Heart right ventricle (tissue), 16 donors: ENCODE measurements around the gene PNLIPRP2. TPM values are rescaled to one million over a fixed set of nuclear protein-coding genes. Genes with fewer than 3 reads are reported as not detected.

ENCODE experiments used
- ATAC-seq, 8 donors: fragments of 200-7000 bp; cut with Tn5 transposase; one replicate each; pipeline ENCODE4 v1.9.1; 2020; ENCODE audit warnings: mild to moderate bottlenecking in 8 of 8, moderate library complexity in 8 of 8, moderate number of reproducible peaks in 1 of 8
- DNase-seq, 2 donors: peaks; one replicate each; pipeline ENCODE4 v3.0.0-alpha.2; 2020
- H3K27ac ChIP-seq, 10 donors: fragments of 200-600 bp; sonication (generic) in 2 of 10; one replicate each; pipeline versions ENCODE4 v1.5.0 to v1.8.0; 2020 to 2022; ENCODE audit warnings: mild to moderate bottlenecking in 3 of 10
- H3K27me3 ChIP-seq, 7 donors: fragments of 200-600 bp; one replicate each; pipeline ENCODE4 v1.8.0; 2021 to 2022; ENCODE audit warnings: mild to moderate bottlenecking in 2 of 7
- H3K36me3 ChIP-seq, 9 donors: fragments of 200-600 bp; sonication (generic) in 1 of 9; one replicate each; pipeline versions ENCODE4 v1.5.0 to v1.8.0; 2020 to 2022; ENCODE audit warnings: mild to moderate bottlenecking in 2 of 9
- H3K4me1 ChIP-seq, 9 donors: fragments of 200-600 bp; sonication (generic) in 1 of 9; one replicate each; pipeline versions ENCODE4 v1.5.0 to v1.8.0; 2020 to 2022; ENCODE audit warnings: mild to moderate bottlenecking in 4 of 9
- H3K4me3 ChIP-seq, 10 donors: fragments of 200-600 bp; sonication (generic) in 2 of 10; one replicate each; pipeline versions ENCODE4 v1.5.0 to v1.8.0; 2020 to 2022; ENCODE audit warnings: mild to moderate bottlenecking in 7 of 10, moderate library complexity in 2 of 10
- H3K9me3 ChIP-seq, 11 donors: fragments of 200-600 bp in 10 of 11; sonication (generic) in 2 of 11; one replicate each; pipeline versions ENCODE4 v1.5.0 to v1.8.0; 2013 to 2022; ENCODE audit warnings: mild to moderate bottlenecking in 2 of 11, control low read depth in 1 of 11, moderate library complexity in 1 of 11
- WGBS, 2 donors: extraction: QIAGEN DNeasy Blood & Tissue Kit; methylation state at CpG; one replicate each; pipeline ENCODE4 v1.1.7; 2013; ENCODE audit warnings: inconsistent platforms in 1 of 2; 5-methylcytosine and 5-hydroxymethylcytosine counted together
- intact Hi-C, 10 donors: fragments of 100-400 bp; cut with DNase I; formaldehyde crosslinking; loops; one replicate each; pipeline versions ENCODE4 v1.11.1 to v1.14.2; 2022
- polyA plus RNA-seq, 2 donors: library from polyadenylated mRNA; stranded (reverse); fragments of 200-250 nt; gene quantifications; one replicate each; pipeline ENCODE4 v1.2.3, GENCODE V29; 2013
- total RNA-seq, 10 donors: library from RNA; stranded (reverse); fragmentation: NEBNext Ultra II Directional in 3 of 10; extraction: Animal tissue kit (Norgen Biotek cat#: 25700) in 3 of 10; gene quantifications; one replicate each; pipeline versions ENCODE4 v1.2.1 to v1.2.4, GENCODE V29; 2021 to 2023
- TF ChIP-seq, protein P1 (sequence below), 9 donors: fragments of 200-600 bp; sonication (generic) in 2 of 9; IDR thresholded peaks; one replicate each; pipeline versions ENCODE4 v1.5.0 to v1.8.0; 2021 to 2022; ENCODE audit warnings: antibody characterized with exemption in 9 of 9, mild to moderate bottlenecking in 5 of 9, moderate library complexity in 1 of 9
- donor health status: Arrhythmogenic right ventricular cardiomyopathy.
- donor health status: ischemic (EF 13 %, LVEDD 7.1; RV severe dilation, severe dysfunction).
- donor health status: healthy with polysubstance abuse.
- donor health status: DM: no; HTN: yes; CAD: no.
- donor health status: DM: no; HTN: no; CAD: no.
- donor health status: ischemic (EF 25% LVEDD 6.9; RV normal size, moderate dysfunction).
- donor health status: ischemic (EF 25% LVEDD 5.7; RV mildly dilated, moderate dysfunction).
- donor health status: healthy.
- donor health status: DM: yes; HTN: yes; CAD: no.
- donor health status: Ischemic cardiomyopathy.
- donor health status: ischemic (EF 35%, LVEDD 5.7; RV mildly dilated, moderate dysfunction).
- donor health status: nonischemic (EF 11% LVEDD 7.7; RV severe dilation, severe dysfunction).
- donor health status: DM: yes; HTN: yes; CAD: no.
- donor health status: PGD.
- donor health status: ischemic (EF 29% LVEDD 5.4; RV normal size, mild dysfunction).
- donor health status: nonischemic (EF 23%, LVEDD 6.1; RV moderate dilation, normal function).

PNLIPRP2 gene
- total and polyA plus RNA-seq, 12 donors = 0.20 TPM; not detected in 11

DNA sequence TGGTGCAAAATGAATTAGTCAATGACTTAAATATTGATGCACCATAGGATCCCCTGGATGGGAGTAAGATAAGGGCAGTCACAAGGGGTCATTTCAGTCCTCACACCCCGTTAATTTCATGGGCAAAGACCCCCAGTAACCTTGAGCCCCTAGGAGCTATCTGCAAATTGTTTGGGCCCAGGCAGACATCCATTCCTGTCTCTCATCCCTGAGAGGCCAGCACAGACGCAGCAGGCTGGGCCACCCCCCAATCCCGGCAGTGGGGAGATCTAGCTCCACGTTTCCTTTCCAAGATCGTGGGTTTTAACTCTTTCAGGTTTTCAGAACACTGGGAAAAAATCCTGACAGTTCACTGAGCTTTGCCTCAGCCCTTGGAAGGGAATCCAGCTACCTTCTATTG, 40.1 kb downstream of the PNLIPRP2 start:
- intact Hi-C loops = no loop called here
- H3K36me3 ChIP-seq = no peaks in the 10 kb centered on the region
- no peaks in the 10 kb centered on the region for H3K9me3 ChIP-seq
- H3K27ac ChIP-seq = no peak overlapping the region
- H3K4me1 ChIP-seq = no peaks in the 10 kb centered on the region
- WGBS, 2 donors = 22 to 27% methylated on average over 5 of the region's 5 CpGs
- DNase-seq (no peak), ATAC-seq (no peak)
- no peak overlapping the region for H3K4me3 ChIP-seq
- TF ChIP-seq, protein P1, sequence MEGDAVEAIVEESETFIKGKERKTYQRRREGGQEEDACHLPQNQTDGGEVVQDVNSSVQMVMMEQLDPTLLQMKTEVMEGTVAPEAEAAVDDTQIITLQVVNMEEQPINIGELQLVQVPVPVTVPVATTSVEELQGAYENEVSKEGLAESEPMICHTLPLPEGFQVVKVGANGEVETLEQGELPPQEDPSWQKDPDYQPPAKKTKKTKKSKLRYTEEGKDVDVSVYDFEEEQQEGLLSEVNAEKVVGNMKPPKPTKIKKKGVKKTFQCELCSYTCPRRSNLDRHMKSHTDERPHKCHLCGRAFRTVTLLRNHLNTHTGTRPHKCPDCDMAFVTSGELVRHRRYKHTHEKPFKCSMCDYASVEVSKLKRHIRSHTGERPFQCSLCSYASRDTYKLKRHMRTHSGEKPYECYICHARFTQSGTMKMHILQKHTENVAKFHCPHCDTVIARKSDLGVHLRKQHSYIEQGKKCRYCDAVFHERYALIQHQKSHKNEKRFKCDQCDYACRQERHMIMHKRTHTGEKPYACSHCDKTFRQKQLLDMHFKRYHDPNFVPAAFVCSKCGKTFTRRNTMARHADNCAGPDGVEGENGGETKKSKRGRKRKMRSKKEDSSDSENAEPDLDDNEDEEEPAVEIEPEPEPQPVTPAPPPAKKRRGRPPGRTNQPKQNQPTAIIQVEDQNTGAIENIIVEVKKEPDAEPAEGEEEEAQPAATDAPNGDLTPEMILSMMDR (IDR thresholded peaks at IDR 0.05) = no peak
- peaks cover 0 to 15% (median 0%) of the 10 kb centered on the region in 7 donors for H3K27me3 ChIP-seq

DNA sequence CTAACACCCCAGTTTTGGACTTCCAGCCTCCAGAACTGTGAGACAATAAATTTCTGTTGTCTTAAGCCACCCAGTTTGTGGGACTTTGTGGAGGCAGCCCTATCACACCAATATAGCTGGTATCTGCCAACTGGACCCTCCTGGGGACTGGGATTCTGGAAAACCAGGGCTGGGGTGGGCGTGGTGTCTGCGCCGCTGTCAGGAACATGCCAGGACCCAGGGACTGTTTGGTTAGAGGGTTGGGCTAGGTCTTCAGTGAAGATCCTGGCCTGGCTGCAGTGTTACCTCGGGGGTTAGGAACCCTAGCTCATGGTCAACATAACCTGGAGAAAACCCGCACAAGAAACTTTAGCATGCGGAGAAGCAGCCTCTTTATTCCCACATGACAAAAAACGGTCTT, 42.6 kb downstream of the PNLIPRP2 start:
- no peak for DNase-seq
- Histone ChIP-seq H3K9me3 (peaks cover 0 to 7% (median 0%) of the 10 kb centered on the region in 11 donors), H3K27me3 (peaks cover 0 to 19% (median 0%) of the 10 kb centered on the region in 7 donors), H3K27ac (no peak overlapping the region), H3K4me1 (no peaks in the 10 kb centered on the region), H3K4me3 (no peak overlapping the region), H3K36me3 (no peaks in the 10 kb centered on the region)
- 92 to 95% methylated on average over 7 of the region's 7 CpGs for WGBS, 2 donors
- ATAC-seq = no peak
- intact Hi-C loops = no loop called here
- TF ChIP-seq, protein P1 (IDR thresholded peaks at IDR 0.05) = no peak

DNA sequence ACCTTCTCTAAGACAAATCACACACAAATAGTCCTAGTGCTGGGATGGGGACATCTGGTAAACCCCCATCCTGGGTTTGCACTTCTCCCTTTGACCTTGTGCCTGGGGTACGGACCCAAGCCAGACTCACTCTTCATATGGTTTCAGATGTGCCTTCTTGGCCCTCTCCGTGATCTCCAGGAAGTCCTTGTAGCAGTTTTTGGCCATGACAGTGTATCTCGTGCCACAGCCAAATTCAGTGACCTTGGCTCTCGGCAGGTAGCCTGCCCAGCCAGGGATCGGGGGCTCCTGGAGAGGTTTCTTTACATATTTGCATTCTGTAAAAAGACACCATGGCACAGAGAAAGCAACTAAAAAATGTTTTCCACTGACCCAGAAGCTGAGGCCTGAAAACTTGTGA, 43.9 kb downstream of the PNLIPRP2 start:
- H3K4me1 ChIP-seq = no peaks in the 10 kb centered on the region
- intact Hi-C loops = no loop called here
- WGBS, 2 donors = 87 to 95% methylated on average over 5 of the region's 5 CpGs
- peaks cover 0 to 7% (median 0%) of the 10 kb centered on the region in 11 donors for H3K9me3 ChIP-seq
- H3K4me3 ChIP-seq = no peak overlapping the region
- ATAC-seq (no peak), DNase-seq (no peak)
- no peak overlapping the region for H3K27ac ChIP-seq
- peaks cover 0 to 26% (median 7%) of the 10 kb centered on the region in 7 donors for H3K27me3 ChIP-seq
- TF ChIP-seq, protein P1 (IDR thresholded peaks at IDR 0.05) = no peak
- no peaks in the 10 kb centered on the region for H3K36me3 ChIP-seq

DNA sequence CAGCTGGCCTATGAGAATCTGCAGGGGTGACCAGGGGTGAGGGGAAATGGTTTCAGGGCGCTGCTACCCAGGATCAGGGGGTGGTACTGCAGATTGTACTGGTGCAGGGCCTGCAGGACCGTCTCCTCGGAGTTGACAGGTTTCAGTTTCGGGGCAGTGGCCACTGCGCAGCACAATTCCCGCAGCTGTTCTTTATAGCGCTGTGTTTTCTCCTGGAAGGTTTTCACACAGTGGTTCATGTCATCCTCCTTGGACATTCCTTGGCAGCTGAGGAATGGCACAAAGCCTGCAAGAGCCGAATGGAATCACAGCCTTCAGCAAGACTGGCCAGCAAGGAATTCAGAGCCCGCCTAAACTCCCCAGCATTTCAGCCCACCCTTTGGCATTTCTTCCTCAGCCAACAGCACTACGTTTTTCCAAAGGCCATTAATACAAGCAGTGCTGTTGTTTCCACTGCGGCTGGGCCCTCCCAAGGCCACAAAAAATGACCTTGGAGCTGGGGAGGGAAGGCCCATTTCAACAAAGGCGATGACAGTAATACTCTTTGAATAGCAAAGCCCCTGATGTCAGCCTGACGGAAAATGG, 44.9 kb downstream of the PNLIPRP2 start:
- no peaks in the 10 kb centered on the region for H3K4me1 ChIP-seq
- H3K9me3 ChIP-seq = peaks cover 0 to 7% (median 0%) of the 10 kb centered on the region in 11 donors
- H3K36me3 ChIP-seq = no peaks in the 10 kb centered on the region
- TF ChIP-seq, protein P1 (IDR thresholded peaks at IDR 0.05) = no peak
- H3K4me3 ChIP-seq = peak overlapping the region in 5 of 10 donors; percentile 19 to 31 (median 26)
- peak overlapping the region in 1 of 10 donors; percentile 25 for H3K27ac ChIP-seq
- peak; percentile 40 to 76 (median 66) for ATAC-seq
- peaks cover 0 to 36% (median 17%) of the 10 kb centered on the region in 7 donors for H3K27me3 ChIP-seq
- WGBS, 2 donors = 52 to 56% methylated on average over 13 of the region's 13 CpGs
- DNase-seq = peak in 1 of 2 donors; percentile 22
- intact Hi-C loops = no loop called here
